GM18508 (cell line): ENCODE measurements around the gene LINC01488.

ENCODE experiments used
- ATAC-seq: cut with Tn5 transposase; IDR thresholded peaks from one replicate; pipeline ENCODE4 v1.9.1; 2021; ENCODE audit warnings: moderate number of reproducible peaks; ENCODE audit not compliant: insufficient read depth, unreplicated experiment

Gene LINC01488

GRCh38 chr11:69462106-69462951, 19.1 kb upstream of the LINC01488 start:
- ATAC-seq, result no peak

- no peak for ATAC-seq
These were observed 18.1 kb upstream of the LINC01488 start for GRCh38 chr11:69463181-69463994.

DNA sequence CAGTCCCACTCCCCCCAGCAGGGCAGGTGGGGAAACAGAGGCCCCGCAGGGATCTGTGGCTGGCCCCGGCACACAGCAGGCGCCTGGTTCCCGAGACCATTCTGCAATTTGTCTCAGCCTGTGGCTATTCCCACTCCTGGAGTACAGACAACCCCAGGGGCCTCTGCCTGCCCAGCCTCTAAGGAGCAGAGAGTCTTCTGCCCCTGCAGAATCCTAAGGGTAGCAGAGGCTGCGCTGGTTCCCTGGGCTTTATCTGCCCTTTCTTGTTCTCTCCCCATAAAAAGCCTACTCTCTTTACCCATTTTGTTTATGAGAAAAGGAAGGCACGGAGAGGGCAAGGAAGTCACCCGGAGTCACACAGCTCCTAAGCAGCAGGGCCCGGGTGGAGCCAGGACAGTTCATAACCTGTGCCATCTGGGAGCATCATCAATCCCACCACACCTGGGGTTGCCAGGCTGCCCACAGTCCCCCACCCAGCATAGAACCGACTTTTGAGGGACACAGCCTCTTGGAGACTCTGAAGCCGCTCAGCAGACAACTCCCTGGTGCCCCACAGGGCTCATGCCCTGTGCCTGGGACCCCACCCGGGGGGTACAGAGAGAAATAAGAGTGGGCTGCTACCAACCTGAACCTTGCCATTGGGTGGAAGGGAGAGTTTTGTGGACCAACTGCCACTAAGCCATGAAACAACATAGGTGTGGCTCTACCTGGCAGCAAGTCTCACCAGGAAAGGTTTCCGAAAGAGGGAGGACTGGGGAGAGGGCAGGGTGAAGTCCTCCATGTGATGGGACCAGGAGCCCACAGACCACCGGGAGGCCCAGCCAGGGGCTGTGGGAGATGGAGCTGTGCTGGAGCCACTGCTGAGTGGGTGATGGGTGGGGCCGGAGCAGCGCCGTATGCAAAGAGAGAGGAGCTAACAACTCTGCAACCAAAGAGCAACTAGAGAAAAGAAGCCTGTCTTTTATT, 17.2 kb upstream of the LINC01488 start:
- ATAC-seq, result no peak

DNA sequence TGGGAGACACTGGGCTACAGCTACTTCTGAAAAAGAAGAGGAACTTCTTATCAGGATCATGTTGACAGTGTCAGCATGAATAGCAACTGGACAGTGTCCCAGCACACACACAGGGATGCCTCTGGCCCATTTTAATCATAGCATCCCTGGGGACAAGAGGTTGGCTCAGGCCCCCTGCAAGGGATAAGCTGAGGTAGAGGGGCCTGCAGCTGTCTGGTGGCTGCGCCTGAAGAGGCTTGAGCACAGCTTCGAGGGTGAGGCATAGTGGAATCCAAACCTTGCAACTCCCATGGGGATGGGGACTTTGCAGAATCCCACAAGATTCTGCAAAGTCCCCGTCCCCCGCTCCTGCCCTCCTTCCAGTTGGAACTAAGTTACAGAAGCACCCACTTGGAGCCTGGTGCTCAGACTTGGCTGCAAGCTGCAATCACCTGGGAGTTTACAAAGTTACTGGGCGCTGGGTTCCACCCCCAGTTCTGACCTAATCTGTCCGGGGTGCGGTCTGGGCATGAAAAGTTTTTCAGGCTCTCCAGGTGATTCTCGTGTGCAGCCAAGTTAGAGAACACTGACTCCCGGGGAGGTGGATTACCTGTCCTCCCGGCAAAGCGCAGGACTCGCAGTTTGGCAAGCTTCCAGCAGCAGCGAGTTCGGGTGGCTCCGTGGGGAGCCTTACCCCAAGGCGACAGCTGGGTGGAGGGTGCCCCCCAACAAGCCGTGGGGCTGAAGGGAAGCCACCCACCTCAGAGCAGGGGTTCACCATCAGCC, 16.0 kb upstream of the LINC01488 start:
- ATAC-seq, result no peak

DNA sequence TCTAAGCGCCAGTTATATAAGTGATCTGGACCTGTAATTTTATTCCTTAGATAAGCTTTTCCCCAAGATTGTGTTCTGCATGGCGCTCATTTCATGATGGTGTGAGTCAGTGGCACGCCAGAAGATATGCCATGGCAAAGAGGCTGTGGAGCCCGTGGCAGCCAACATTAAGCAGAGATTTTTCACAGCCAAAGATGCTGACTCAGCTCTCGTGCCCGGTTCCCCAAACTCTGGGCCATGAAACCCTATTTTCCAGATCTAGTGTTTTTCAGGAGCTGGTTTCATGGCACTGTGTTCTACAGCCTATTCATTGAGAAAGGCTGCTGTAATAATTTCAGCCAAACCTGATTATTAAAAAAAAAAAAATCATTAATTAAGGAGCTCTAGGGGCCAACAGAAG, 15.4 kb upstream of the LINC01488 start:
- no peak for ATAC-seq

GRCh38 chr11:69467196-69467595, 14.3 kb upstream of the LINC01488 start:
- no peak for ATAC-seq

DNA sequence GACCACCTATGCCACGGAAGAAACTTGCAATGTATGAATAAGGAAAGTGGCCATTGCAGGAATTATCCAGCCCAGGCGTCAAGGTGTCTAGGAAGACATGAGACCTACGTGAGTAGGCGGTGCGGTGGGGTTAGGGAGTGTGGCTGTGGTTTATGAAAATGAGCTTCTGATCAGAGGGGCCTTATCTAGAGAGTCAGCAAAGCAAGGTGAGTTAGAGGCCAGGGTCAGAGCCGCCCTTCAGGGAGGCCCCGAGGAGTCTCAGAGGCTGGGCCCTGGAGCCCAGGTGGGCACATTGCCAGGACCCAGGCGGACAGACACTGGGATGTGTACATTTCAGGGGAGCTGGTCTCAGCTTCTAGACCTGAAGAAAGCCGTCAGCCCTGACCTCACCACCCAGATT, 13.8 kb upstream of the LINC01488 start:
- ATAC-seq, result no peak

GRCh38 chr11:69468221-69468620, 13.2 kb upstream of the LINC01488 start:
- no peak for ATAC-seq

DNA sequence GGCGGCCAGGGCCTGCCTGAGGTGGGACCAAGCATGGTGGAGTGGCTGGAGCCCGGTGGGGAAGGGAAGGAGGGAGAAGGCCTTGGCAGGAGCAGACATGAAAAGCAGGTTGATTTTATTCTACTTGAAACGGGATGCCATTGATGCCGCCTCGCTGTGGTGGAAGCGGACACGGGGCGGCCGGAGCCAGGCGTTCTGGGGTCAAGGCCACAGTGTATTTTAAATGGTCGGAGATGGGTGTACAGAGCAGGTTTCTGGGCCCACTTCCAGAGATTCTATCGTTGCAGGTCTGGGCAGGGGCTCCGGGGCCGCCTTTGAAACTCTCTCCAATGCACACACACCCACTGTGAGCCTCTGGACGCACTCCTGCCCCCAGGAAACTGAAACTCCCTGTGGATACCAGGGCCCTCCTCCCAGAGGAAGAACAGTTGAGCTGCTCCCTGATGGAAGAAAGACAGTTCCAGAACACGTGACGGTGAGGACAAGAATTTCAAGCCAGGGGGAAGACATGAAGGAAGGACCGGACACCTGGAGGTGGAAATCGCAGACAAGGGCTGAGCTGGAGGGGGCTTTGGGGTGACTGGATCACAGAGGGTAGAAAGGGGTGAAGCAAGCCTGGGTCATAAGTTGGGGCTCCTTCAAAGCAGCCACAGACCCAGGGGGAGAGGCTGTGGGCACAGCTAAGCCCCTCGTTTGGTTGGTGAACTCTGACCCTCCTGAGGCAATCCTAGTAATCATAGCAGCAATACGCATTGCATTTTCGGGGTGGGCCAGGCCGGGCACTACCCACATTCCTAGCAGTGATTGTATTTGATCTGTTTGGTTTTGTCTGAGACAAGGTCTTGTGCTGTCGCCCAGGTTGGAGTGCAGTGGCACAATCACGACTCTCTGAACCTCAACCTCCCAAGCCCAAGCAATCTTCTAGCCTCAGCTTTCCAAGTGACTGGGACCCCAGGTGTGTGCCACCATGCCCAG, 12.3 kb upstream of the LINC01488 start:
- ATAC-seq, result no peak

- no peak for ATAC-seq
These were observed 11.2 kb upstream of the LINC01488 start for GRCh38 chr11:69470301-69470700.

DNA sequence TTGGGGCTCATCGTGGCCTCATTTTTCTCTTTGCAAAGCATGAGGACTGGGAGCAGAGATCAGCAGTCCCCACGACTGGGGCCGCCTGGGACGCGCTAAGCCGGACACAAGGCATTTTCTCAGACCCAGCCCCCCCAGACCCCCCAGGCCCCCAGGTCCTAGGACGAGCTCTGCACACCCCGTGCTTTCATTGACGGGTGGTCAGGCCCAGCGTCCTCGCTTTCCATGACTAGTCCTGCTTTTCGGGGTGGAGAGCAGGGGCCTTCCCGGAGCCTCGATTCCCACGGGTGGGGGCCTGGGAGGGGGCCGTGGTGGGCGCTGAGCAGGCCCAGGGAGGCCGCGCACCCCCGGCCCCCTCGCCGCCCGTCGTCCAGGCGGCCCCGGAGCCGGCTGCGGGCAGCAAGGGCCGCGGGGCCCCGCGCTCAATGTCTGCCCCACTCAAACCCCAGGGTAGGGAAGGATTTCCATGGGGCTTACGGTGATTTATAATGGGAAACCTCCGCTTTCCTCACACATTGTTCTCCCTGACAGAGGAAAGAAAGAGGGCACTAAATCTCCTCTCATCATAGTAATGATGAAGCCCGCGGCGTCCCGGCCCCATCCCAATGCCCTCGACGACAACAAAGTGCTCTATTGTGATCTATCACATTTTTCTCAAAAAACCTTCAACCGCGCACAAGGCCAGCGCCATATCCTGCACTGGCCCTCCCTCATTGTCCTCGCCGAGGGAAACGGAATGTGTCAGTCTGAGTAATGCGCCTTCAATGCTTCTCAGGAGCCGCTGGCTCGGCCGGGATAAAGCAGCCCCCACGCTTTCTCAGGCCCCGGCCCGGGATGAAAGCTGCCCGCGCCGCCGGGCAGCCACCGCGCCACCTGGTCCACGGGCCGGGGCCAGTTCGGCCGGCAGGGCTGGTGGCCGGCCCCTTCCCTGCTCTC, 10.4 kb upstream of the LINC01488 start:
- no peak for ATAC-seq

DNA sequence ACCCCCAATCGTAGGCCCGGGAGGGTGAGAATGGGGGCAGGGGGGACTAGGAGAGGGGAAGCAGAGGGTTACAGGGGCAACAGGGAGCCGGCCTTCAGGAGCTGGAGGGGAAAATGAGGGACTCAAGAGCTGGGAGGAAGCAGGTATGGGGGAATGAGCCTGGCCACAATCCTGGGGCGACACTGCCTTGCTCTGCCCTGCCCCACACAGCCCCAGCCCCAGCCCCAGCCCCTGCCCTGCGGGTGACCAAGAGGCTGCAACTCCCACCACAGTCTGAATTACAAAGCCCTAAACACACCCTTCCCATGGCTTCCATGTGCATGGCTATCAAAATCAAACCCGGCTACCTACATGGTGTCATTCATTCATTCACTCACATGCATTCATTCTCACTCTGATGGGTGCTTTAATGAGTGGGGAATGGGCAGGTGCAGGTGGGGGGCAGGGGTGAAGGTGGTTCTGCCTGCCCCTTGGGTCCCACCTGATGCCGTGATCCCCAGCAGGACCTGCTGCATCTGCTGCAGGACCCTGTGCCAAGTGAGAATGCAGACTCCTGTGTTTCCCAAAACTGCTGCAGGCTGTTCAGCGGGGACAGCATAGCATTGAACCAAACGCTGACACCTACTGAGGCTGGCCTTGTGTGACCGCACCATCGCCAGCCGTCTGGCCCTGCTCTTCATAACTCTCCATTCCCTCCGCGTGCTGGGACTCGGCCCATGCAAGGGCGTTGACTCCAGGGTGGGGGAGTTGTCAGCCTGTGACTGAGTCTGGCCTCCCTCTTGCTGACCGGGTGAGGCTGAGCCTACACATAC, 9.5 kb upstream of the LINC01488 start:
- ATAC-seq, result no peak

- no peak for ATAC-seq
These were observed 8.8 kb upstream of the LINC01488 start for GRCh38 chr11:69472541-69473275.

GRCh38 chr11:69473276-69473845, 8.1 kb upstream of the LINC01488 start:
- no peak for ATAC-seq

DNA sequence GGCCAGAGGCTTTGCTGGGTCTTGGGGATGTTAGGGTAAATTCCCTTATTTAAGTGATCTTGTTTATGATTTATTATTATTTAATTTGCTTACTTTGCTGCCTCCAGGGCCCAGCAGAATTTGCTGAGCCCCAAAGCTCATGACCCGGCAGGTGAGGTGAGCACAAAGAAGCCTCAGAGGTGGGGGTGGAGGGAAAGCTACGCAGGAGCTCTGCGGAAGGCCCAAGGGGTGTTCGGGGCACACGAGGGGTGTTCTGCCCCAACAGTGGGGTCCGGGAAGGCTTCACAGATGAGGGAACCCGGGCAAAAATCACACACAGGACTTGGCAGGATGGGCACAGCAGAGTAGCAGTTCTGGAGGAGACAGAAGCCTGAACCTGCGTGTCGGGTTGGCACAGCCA, 6.7 kb upstream of the LINC01488 start:
- ATAC-seq, result no peak
